Measurements from ENCODE around the gene NKX1-2.

Gene NKX1-2

GRCh38 chr10:124415210-124415609 lies 34.6 kb downstream of the NKX1-2 start:
- no peak for DNase-seq (ENCODE audit: low spot score)

GRCh38 chr10:124414076-124414475 lies 35.8 kb downstream of the NKX1-2 start:
- peak; percentile 48 for DNase-seq (ENCODE audit: low spot score)

DNA sequence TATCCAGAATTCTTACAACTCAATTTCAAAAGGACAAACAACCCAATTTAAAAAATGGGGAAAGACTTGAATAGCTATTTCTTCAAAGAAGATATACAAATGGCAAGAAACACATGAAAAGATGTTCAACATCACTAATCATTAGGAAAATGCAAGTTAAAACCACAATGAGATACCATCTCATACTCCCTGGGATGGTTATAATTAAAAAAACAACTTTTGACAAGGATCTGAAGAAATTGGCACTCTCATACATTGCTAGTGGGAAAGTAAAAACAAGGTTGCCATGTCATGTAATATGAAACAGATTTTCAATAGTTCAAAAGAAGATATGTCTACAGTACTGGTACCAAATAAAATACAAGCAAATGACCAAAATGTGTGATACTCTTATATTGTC lies 40.1 kb downstream of the NKX1-2 start:
- DNase-seq (ENCODE audit: low spot score), result no peak

GRCh38 chr10:124408357-124408756 lies 41.5 kb downstream of the NKX1-2 start:
- no peak for DNase-seq (ENCODE audit: low spot score)

DNA sequence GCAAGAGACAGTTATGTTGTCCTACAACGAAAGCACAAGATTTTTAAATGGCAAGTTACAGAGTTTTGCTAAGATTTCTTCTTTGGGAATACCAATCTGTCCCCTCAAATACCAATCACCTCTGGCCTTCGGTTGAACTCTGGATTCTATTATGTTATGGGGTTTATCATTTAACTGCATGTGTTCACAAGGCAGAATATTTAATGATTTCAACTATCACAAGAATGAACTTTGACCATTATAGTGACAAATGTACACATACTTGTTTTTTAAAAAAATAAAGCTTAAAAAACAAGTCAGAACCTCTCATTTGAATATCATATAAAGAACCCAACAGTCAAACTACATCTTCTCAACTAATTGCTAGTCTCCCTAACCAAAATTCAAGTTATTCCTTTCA lies 42.4 kb downstream of the NKX1-2 start:
- no peak for DNase-seq (ENCODE audit: low spot score)

DNA sequence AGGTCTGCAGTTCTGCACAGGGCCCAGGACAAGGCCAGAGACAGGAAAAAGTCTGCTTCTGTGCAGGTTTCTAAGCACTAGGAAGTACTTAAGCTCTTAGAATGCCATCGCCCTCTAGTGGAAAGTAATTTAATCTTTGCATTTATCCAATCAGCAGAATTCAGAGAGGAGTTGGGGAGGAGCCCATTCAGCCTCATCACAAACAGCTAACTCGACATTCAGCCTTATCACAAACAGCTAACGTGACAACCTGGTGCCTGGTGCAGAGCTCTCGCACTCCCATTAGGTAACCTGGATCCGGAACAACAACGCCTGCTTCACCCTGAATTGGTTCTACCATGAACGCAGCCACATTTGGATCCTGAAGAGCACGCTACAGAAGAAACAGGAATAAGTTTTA lies 46.3 kb downstream of the NKX1-2 start:
- peak; percentile 81 for DNase-seq (ENCODE audit: low spot score)

- DNase-seq (ENCODE audit: low spot score), result no peak
These were observed 47.6 kb downstream of the NKX1-2 start for GRCh38 chr10:124402273-124402672.

DNA sequence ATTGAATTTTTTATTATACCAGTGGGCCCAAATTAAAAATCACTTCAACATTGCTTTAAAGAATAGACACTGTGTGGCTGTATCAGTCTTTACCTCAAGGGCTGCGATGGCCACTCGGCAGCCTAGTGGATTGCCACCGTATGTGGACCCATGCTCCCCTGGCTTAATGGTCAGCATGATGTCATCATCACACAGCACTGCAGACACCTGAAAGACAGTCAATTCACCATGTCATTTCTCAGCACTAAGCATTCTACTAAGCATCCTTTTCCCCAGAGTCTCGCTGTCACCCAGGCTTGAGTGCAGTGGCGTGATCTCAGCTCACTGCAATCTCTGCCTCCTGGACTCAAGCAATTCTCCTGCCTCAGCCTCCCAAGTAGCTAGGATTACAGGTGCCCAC lies 48.2 kb downstream of the NKX1-2 start:
- no peak for DNase-seq (ENCODE audit: low spot score)

Measured in AG08395 (cell line).